Thyroid gland (tissue), 4 donors: Measurements from ENCODE around the gene COL7A1. TPM values are rescaled to one million over a fixed set of nuclear protein-coding genes. Genes with fewer than 3 reads are reported as not detected.

Experiments
- DNase-seq, 2 donors: peaks; one replicate each; pipeline ENCODE4 v3.0.0-alpha.2; 2019
- H3K27ac ChIP-seq, 3 donors: fragments of 200-600 bp; sonication (generic); 1 replicate in 2 of 3; 2 replicates in 1 of 3; pipeline ENCODE4 v1.5.1; 2016 to 2019; ENCODE audit warnings: mild to moderate bottlenecking in 1 of 3, moderate library complexity in 1 of 3
- H3K27me3 ChIP-seq: fragments of 200-600 bp; sonication (generic); one replicate; pipeline ENCODE4 v1.5.1; 2019
- H3K36me3 ChIP-seq, 2 donors: fragments of 200-600 bp; sonication (generic); one replicate each; pipeline ENCODE4 v1.5.1; 2016 to 2019
- H3K4me1 ChIP-seq, 2 donors: fragments of 200-600 bp; sonication (generic); one replicate each; pipeline ENCODE4 v1.5.1; 2017 to 2019
- H3K4me3 ChIP-seq, 3 donors: fragments of 200-600 bp; sonication (generic); replicated peaks in 1 of 3; 1 replicate in 2 of 3; 2 replicates in 1 of 3; pipeline ENCODE4 v1.5.1; 2016; ENCODE audit warnings: mild to moderate bottlenecking in 1 of 3
- H3K9me3 ChIP-seq: fragments of 200-600 bp; sonication (generic); one replicate; pipeline ENCODE4 v1.5.1; 2017
- POLR2A ChIP-seq, 2 donors: fragments of 450-650 bp; IDR thresholded peaks; one replicate each; pipeline ENCODE4 v1.6.1; 2017; ENCODE audit warnings: antibody characterized with exemption in 2 of 2, mild to moderate bottlenecking in 2 of 2, moderate library complexity in 1 of 2
- WGBS, 2 donors: methylation state at CpG; one replicate each; pipeline ENCODE4 v1.1.5; 2017; 5-methylcytosine and 5-hydroxymethylcytosine counted together
- intact Hi-C: fragments of 100-400 bp; cut with DNase I; formaldehyde crosslinking; loops from one replicate; pipeline ENCODE4 v1.15.1; 2023
- total RNA-seq, 4 donors: library from RNA; depleted of rRNA; stranded (reverse); fragments of >200 nt; gene quantifications; one replicate each; pipeline ENCODE4 v1.2.3, GENCODE V29; 2016
- TF ChIP-seq, protein P1 (sequence below), 6 experiments: fragments of 200-600 bp in 3 of 6; fragments of 450-650 bp in 3 of 6; sonication (generic) in 3 of 6; IDR thresholded peaks; one replicate each; pipeline ENCODE4 v1.5.1; 2016 to 2019; ENCODE audit warnings: antibody characterized with exemption in 6 of 6, mild to moderate bottlenecking in 2 of 6, inconsistent platforms in 1 of 6, moderate library complexity in 1 of 6

Gene COL7A1
- total RNA-seq, 4 donors from 2014 or later = 0.34 to 1.0 (median 0.80) TPM

DNA sequence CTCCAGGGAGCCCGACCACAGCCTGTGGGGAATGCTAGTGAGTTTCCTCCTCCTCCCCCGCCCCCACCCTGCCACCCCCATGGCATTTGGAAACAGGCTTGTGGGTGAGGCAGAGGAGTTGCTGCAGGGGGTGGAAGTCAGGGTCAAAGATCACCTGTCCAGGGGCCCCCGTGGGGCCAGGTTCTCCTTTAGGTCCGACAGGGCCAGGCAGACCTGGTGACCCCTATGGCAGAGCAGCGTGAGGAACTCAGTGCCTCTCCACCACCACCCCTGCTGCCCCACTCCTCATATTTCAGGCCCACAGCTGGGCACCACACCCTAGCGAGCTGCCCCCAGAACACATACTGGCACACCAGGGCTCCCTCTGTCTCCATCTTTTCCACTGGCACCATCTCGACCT is 22.6 kb downstream of the COL7A1 start:
- TF ChIP-seq, protein P1, sequence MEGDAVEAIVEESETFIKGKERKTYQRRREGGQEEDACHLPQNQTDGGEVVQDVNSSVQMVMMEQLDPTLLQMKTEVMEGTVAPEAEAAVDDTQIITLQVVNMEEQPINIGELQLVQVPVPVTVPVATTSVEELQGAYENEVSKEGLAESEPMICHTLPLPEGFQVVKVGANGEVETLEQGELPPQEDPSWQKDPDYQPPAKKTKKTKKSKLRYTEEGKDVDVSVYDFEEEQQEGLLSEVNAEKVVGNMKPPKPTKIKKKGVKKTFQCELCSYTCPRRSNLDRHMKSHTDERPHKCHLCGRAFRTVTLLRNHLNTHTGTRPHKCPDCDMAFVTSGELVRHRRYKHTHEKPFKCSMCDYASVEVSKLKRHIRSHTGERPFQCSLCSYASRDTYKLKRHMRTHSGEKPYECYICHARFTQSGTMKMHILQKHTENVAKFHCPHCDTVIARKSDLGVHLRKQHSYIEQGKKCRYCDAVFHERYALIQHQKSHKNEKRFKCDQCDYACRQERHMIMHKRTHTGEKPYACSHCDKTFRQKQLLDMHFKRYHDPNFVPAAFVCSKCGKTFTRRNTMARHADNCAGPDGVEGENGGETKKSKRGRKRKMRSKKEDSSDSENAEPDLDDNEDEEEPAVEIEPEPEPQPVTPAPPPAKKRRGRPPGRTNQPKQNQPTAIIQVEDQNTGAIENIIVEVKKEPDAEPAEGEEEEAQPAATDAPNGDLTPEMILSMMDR (IDR thresholded peaks at IDR 0.05) = no peak
- TF ChIP-seq POLR2A (IDR thresholded peaks at IDR 0.05) = no peak
- intact Hi-C loops = no loop called here
- no peaks in the 10 kb centered on the region for H3K36me3 ChIP-seq
- WGBS, 2 donors = 91 to 93% methylated on average over 5 to 7 of the region's 7 CpGs
- H3K4me1 ChIP-seq = no peaks in the 10 kb centered on the region
- H3K4me3 ChIP-seq = no peak overlapping the region
- H3K9me3 ChIP-seq = no peaks in the 10 kb centered on the region
- no peak for DNase-seq
- H3K27me3 ChIP-seq = no peaks in the 10 kb centered on the region
- H3K27ac ChIP-seq = no peak overlapping the region

DNA sequence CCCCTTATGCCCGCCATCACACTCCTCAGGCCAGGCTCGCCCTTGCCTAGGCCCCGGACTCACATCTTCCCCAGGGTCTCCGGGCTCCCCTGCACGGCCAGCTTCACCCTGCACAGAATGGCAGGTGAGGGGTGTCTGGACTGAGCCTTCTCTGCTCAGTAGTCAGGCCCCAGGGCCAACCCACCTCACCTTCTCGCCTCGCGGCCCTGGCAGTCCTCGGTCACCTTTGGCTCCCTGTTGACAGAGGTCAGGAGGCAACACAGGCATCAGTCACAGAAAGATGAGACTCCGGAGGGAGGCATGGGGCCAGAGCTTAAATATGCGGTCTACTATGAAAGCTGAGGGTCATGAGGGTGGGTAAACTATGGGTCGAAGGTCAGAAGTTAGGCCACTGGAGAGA is 23.2 kb downstream of the COL7A1 start:
- Histone ChIP-seq H3K36me3 (no peaks in the 10 kb centered on the region), H3K4me3 (no peak overlapping the region), H3K27me3 (no peaks in the 10 kb centered on the region), H3K9me3 (no peaks in the 10 kb centered on the region), H3K4me1 (no peaks in the 10 kb centered on the region), H3K27ac (no peak overlapping the region)
- no peak for DNase-seq
- TF ChIP-seq POLR2A (IDR thresholded peaks at IDR 0.05) = no peak
- 76 to 85% methylated on average over 3 to 9 of the region's 12 CpGs for WGBS, 2 donors
- intact Hi-C loops = no loop called here

DNA sequence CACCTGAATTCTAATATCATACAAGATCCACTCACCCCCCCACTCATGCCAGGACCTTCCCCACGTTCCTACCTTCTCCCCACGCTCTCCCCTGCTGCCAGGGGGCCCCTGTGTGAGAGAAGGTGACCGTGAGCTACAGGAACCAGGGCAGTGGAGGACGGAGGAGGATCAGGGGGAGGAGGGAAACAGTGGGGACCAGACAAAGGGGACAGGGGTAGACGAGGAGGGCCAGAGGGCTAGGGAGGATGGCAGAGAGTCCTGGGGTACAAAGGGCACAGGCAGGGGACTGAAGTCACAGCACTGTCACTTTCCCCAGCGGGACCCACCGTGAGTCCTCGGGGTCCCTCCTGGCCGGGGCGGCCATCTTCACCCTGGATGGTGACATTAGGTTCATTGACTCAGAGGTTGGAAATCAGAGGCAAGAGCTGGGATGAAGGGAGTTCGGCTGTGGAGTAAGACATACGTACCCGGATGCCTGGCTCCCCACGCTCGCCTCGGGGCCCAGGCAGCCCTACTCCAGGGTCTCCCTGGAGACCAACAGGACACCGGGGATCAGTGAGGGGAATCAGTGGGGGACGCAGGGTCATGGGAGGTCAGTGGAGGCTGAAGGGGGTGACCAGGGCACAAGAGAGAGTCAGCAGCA is 25.2 kb downstream of the COL7A1 start:
- intact Hi-C loops = no loop called here
- Histone ChIP-seq H3K9me3 (no peaks in the 10 kb centered on the region), H3K27ac (no peak overlapping the region), H3K27me3 (no peaks in the 10 kb centered on the region), H3K36me3 (no peaks in the 10 kb centered on the region), H3K4me3 (no peak overlapping the region), H3K4me1 (no peaks in the 10 kb centered on the region)
- TF ChIP-seq POLR2A (IDR thresholded peaks at IDR 0.05) = no peak
- TF ChIP-seq, protein P1 (IDR thresholded peaks at IDR 0.05) = no peak
- WGBS, 2 donors = 87 to 90% methylated on average over 18 of the region's 18 CpGs
- no peak for DNase-seq

DNA sequence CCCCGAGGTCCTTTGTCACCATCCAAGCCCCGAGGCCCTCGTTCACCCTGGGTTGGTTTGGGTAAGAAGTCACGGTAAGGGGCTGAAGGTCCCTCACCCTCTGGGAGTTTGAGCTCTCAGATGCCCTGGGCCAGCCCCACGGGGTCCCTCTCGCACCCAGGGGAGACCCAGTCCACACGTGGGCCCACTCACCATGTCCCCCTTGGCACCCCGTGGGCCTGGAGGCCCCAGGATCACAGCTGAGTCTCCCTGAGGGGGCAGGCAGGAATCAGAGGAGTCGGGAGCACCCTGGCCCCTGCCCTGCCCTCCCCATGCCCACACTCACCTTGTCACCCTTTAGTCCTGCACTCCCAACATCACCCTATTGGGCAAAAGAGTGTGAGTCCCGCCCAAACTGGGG is 25.7 kb downstream of the COL7A1 start:
- Histone ChIP-seq H3K9me3 (no peaks in the 10 kb centered on the region), H3K4me3 (no peak overlapping the region), H3K36me3 (no peaks in the 10 kb centered on the region), H3K27me3 (no peaks in the 10 kb centered on the region), H3K27ac (no peak overlapping the region), H3K4me1 (no peaks in the 10 kb centered on the region)
- intact Hi-C loops = no loop called here
- WGBS, 2 donors = 87 to 91% methylated on average over 5 to 6 of the region's 10 CpGs
- no peak for DNase-seq
- TF ChIP-seq, protein P1 (IDR thresholded peaks at IDR 0.05) = no peak
- TF ChIP-seq POLR2A (IDR thresholded peaks at IDR 0.05) = no peak

DNA sequence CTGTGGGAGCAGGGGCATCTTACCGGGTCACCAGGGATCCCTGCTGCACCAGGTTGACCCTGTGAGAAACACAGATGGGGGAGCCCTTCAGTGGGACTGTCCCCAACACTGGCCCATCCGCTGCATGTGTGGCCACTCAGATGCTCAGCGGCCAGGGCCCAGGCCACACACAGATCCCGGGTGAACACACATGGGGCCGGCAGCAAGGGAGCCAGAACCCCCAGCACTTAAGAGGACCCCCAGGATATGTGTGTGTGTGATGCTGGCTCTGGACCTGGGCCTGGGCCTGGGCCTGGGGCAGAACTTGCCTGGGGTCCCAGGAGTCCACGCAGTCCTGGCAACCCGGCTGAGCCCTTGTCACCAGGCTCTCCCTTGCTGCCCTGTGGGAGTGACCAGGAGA is 26.7 kb downstream of the COL7A1 start:
- H3K27me3 ChIP-seq = no peaks in the 10 kb centered on the region
- H3K9me3 ChIP-seq = no peaks in the 10 kb centered on the region
- H3K4me3 ChIP-seq = no peak overlapping the region
- WGBS, 2 donors = 90% methylated on average over 5 of the region's 7 CpGs; no CpG with 5 or more reads in 1 of the 2 donors
- no peaks in the 10 kb centered on the region for H3K4me1 ChIP-seq
- DNase-seq = no peak
- H3K27ac ChIP-seq = no peak overlapping the region
- H3K36me3 ChIP-seq = no peaks in the 10 kb centered on the region
- TF ChIP-seq POLR2A (IDR thresholded peaks at IDR 0.05) = no peak
- TF ChIP-seq, protein P1 (IDR thresholded peaks at IDR 0.05) = no peak
- intact Hi-C loops = no loop called here
